Neural crest cell (in vitro differentiated cells): ENCODE data around the gene ZBTB20. TPM values are rescaled to one million over a fixed set of nuclear protein-coding genes. Genes with fewer than 3 reads are reported as not detected.

Source experiments
- DNase-seq: peaks from one replicate; pipeline ENCODE4 v3.0.0; 2021; ENCODE audit warnings: low read depth, mixed read lengths, low spot score
- H3K27ac Mint-ChIP-seq: one replicate; pipeline ENCODE4 v1.8.0; 2021; ENCODE audit warnings: mild to moderate bottlenecking, mixed read lengths; ENCODE audit not compliant: unreplicated experiment
- H3K27me3 Mint-ChIP-seq: 2 replicates; pipeline ENCODE4 v1.8.0; 2021; ENCODE audit warnings: low read depth, mild to moderate bottlenecking, mixed read lengths
- H3K36me3 Mint-ChIP-seq: 2 replicates; pipeline ENCODE4 v1.8.0; 2021; ENCODE audit warnings: low read depth, mild to moderate bottlenecking, mixed read lengths
- H3K4me1 Mint-ChIP-seq: 2 replicates; pipeline ENCODE4 v1.8.0; 2021; ENCODE audit warnings: mixed read lengths
- H3K4me3 Mint-ChIP-seq: one replicate; pipeline ENCODE4 v1.8.0; 2021; ENCODE audit warnings: mild to moderate bottlenecking, mixed read lengths
- H3K9me3 Mint-ChIP-seq: 2 replicates; pipeline ENCODE4 v1.8.0; 2021; ENCODE audit warnings: mixed read lengths
- CTCF ChIP-seq: fragments of 200-600 bp; sonication (generic); conservative IDR thresholded peaks from 2 replicates; pipeline ENCODE4 v1.5.0; 2021; ENCODE audit warnings: antibody characterized with exemption, mild to moderate bottlenecking
- total RNA-seq: library from RNA; stranded (reverse); gene quantifications from 2 replicates; pipeline ENCODE4 v1.2.1, GENCODE V29; 2021

ZBTB20 gene
- total RNA-seq, 1 donor from 2014 or later, result 12.4 TPM

DNA sequence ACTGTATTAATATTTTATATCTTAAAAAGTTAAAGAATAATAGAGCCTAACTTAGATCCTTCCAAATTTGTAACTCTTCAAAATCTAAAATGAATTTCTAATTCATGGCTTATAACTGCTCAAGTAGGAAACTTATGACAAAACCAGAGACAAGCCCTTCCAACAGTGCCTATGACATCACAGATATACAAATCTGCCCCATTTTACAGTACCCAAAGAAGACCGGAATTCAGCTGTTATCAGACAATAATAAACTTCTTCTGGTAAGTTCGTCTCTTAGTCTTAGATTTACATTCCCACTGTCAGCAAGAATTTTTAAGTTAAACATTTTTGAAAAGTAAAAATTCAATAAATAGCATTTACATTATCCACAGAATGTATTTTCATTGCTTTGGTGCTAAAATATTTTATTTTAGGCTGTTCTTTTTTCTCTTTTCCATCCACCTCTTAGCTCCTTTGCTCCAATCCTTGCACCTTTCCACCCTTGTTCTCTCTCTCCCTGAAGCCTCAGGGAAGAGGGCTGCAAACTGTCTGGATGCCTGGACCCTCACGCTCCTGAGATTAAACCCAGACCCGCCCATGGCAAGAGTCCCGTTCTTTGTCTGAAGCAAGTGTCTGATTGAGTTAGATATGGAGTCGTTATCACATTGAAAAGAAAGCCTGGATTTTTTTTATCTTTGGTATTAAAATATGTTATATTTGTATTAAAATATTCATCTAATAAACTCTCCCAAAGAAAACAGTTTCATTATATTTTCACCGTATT, 312.7 kb downstream of the ZBTB20 start:
- H3K4me1 Mint-ChIP-seq, result no peaks in the 10 kb centered on the region
- no peak for DNase-seq
- H3K9me3 Mint-ChIP-seq, result no peaks in the 10 kb centered on the region
- H3K36me3 Mint-ChIP-seq, result no peaks in the 10 kb centered on the region
- peak overlapping the region; percentile 83 for H3K27ac Mint-ChIP-seq
- no peak for TF ChIP-seq CTCF
- H3K4me3 Mint-ChIP-seq, result no peak overlapping the region
- H3K27me3 Mint-ChIP-seq, result no peaks in the 10 kb centered on the region

DNA sequence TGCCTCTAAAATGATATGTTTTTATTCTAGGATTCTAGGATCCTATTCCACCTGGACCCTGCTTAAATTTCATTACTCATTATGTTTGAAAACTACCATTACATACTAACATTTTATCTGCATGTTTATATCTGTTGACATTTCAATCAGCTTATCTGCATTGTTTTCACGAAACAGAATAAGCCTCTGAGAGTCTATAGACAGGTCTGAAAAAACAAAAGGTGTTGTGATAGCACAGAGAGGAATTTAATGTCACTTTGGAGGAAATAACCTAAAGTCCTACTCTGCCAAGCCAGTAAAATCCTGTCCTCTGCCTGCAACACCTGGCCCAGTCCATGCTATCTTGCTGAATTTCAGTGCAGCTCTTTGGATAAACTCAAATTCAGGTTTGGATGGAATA, 315.2 kb downstream of the ZBTB20 start:
- no peak for DNase-seq
- Mint-ChIP-seq H3K27ac (no peak overlapping the region), H3K4me3 (no peak overlapping the region), H3K9me3 (no peaks in the 10 kb centered on the region), H3K4me1 (no peaks in the 10 kb centered on the region), H3K36me3 (no peaks in the 10 kb centered on the region), H3K27me3 (no peaks in the 10 kb centered on the region)
- TF ChIP-seq CTCF, result no peak

GRCh38 chr3:114830652-114831051, 316.4 kb downstream of the ZBTB20 start:
- DNase-seq, result no peak
- Mint-ChIP-seq H3K4me1 (no peaks in the 10 kb centered on the region), H3K9me3 (no peaks in the 10 kb centered on the region), H3K4me3 (no peak overlapping the region), H3K36me3 (no peaks in the 10 kb centered on the region), H3K27ac (no peak overlapping the region), H3K27me3 (no peaks in the 10 kb centered on the region)
- no peak for TF ChIP-seq CTCF

- Mint-ChIP-seq H3K4me1 (no peaks in the 10 kb centered on the region), H3K27ac (no peak overlapping the region), H3K36me3 (no peaks in the 10 kb centered on the region), H3K9me3 (no peaks in the 10 kb centered on the region), H3K4me3 (no peak overlapping the region), H3K27me3 (no peaks in the 10 kb centered on the region)
- DNase-seq, result no peak
- TF ChIP-seq CTCF, result no peak
These were observed 317.3 kb downstream of the ZBTB20 start for GRCh38 chr3:114829783-114830182.

DNA sequence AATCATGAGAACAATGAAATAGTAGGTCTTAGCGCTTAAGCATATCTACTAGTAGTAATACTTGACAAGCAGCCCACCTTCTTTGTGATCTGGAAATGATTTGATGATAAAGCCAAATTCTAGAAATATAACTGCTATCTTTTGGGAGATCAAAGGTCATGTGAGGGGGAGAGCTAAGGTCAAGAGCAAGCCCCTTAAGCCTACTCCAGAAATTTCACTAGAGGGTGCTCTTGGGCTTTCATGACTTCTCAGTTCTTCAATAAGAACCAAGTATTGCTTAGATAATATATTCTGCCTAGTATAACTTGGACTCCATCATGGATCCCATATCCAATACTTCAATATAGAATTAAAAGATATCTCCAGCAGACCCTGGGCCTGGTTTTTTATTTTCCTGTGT, 319.6 kb downstream of the ZBTB20 start:
- Mint-ChIP-seq H3K36me3 (no peaks in the 10 kb centered on the region), H3K9me3 (no peaks in the 10 kb centered on the region), H3K4me3 (no peak overlapping the region), H3K27me3 (no peaks in the 10 kb centered on the region), H3K4me1 (no peaks in the 10 kb centered on the region), H3K27ac (no peak overlapping the region)
- peak; percentile 82 for TF ChIP-seq CTCF
- peak; percentile 5 for DNase-seq
